Naive thymus-derived CD8-positive, alpha-beta T cell (primary cell): ENCODE measurements around the gene CRIP2. TPM values are rescaled to one million over a fixed set of nuclear protein-coding genes. Genes with fewer than 3 reads are reported as not detected.

ENCODE experiments used
- ATAC-seq, 2 donors: fragments of 150-1000 bp; cut with Tn5 transposase in 1 of 2; sonication (Bioruptor Pico), chemical (Tn5 transposase) in 1 of 2; 1 replicate in 1 of 2; 2 replicates in 1 of 2; pipeline ENCODE4 v1.10.0; 2021; ENCODE audit warnings: mild to moderate bottlenecking in 2 of 2, moderate library complexity in 2 of 2
- POLR2A ChIA-PET: fragments of 350-600 bp; sonication (Branson Sonifier 250); formaldehyde crosslinking; loops from one replicate; lab custom pipeline; 2021; ENCODE audit warnings: antibody characterized with exemption; lab: Charles Lee
- DNase-seq, 10 donors: peaks; one replicate each; pipeline versions ENCODE4 v3.0.0 to v3.0.0-alpha.2; 2020 to 2022
- H3K27ac Mint-ChIP-seq, 10 donors: one replicate each; pipeline ENCODE4 v1.8.0; 2020 to 2022; ENCODE audit warnings: mild to moderate bottlenecking in 10 of 10, mixed read lengths in 10 of 10, moderate library complexity in 4 of 10, inconsistent platforms in 1 of 10
- H3K27me3 Mint-ChIP-seq, 5 donors: one replicate each; pipeline ENCODE4 v1.8.0; 2021 to 2022; ENCODE audit warnings: mixed read lengths in 5 of 5
- H3K36me3 Mint-ChIP-seq, 3 donors: one replicate each; pipeline ENCODE4 v1.8.0; 2020 to 2022; ENCODE audit warnings: mixed read lengths in 3 of 3, mild to moderate bottlenecking in 2 of 3, inconsistent platforms in 1 of 3
- H3K4me1 Mint-ChIP-seq, 4 donors: one replicate each; pipeline ENCODE4 v1.8.0; 2021 to 2022; ENCODE audit warnings: mixed read lengths in 4 of 4
- H3K4me3 Mint-ChIP-seq, 10 donors: one replicate each; pipeline ENCODE4 v1.8.0; 2020 to 2022; ENCODE audit warnings: mild to moderate bottlenecking in 10 of 10, mixed read lengths in 10 of 10, moderate library complexity in 6 of 10, inconsistent platforms in 1 of 10
- H3K9me3 Mint-ChIP-seq, 9 donors: one replicate each; pipeline ENCODE4 v1.8.0; 2020 to 2022; ENCODE audit warnings: mixed read lengths in 9 of 9, mild to moderate bottlenecking in 3 of 9, inconsistent platforms in 1 of 9, moderate library complexity in 1 of 9
- polyA plus RNA-seq, 3 donors: library from polyadenylated mRNA; unstranded; fragments of 300-500 nt; fragmentation: Illumina TruSeq; gene quantifications; one replicate each; pipeline ENCODE4 v1.2.3, GENCODE V29; 2021
- total RNA-seq, 8 experiments: library from RNA in 2 of 8; stranded (reverse) in 2 of 8; gene quantifications; one replicate each; pipeline ENCODE4 v1.2.3 and lab custom pipeline; 2021 to 2026

The CRIP2 gene
- total and polyA plus RNA-seq, 5 experiments from 2014 or later, result 2.2 to 86.9 (median 21.1) TPM

GRCh38 chr14:105436402-105436801 lies 38.2 kb upstream of the CRIP2 start:
- no peaks in the 10 kb centered on the region for H3K9me3 Mint-ChIP-seq
- POLR2A ChIA-PET, result no interaction called here
- H3K27me3 Mint-ChIP-seq, result no peaks in the 10 kb centered on the region
- H3K36me3 Mint-ChIP-seq, result no peaks in the 10 kb centered on the region
- peaks cover 6 to 21% (median 15%) of the 10 kb centered on the region in 4 donors for H3K4me1 Mint-ChIP-seq
- DNase-seq (no peak), ATAC-seq (no peak)
- peak overlapping the region in 1 of 10 donors; percentile 48 for H3K27ac Mint-ChIP-seq
- no peak overlapping the region for H3K4me3 Mint-ChIP-seq

- H3K9me3 Mint-ChIP-seq, result no peaks in the 10 kb centered on the region
- H3K4me3 Mint-ChIP-seq, result no peak overlapping the region
- peaks cover 0 to 4% (median 3%) of the 10 kb centered on the region in 3 donors for H3K36me3 Mint-ChIP-seq
- no peak overlapping the region for H3K27ac Mint-ChIP-seq
- H3K4me1 Mint-ChIP-seq, result peaks cover 9 to 25% (median 16%) of the 10 kb centered on the region in 4 donors
- ATAC-seq, result no peak
- H3K27me3 Mint-ChIP-seq, result no peaks in the 10 kb centered on the region
- POLR2A ChIA-PET, result interaction anchor here (0.5 kb wide), 1 partner anchor 1344 kb away, joined by 3 read pairs; no protein-coding TSS in a partner anchor
- DNase-seq, result no peak
Observed at GRCh38 chr14:105436891-105437722, 37.5 kb upstream of the CRIP2 start.

GRCh38 chr14:105437723-105438500 lies 36.7 kb upstream of the CRIP2 start:
- peaks cover 9 to 26% (median 16%) of the 10 kb centered on the region in 4 donors for H3K4me1 Mint-ChIP-seq
- ATAC-seq (no peak), DNase-seq (no peak)
- no peaks in the 10 kb centered on the region for H3K9me3 Mint-ChIP-seq
- H3K27ac Mint-ChIP-seq, result no peak overlapping the region
- H3K4me3 Mint-ChIP-seq, result no peak overlapping the region
- POLR2A ChIA-PET, result no interaction called here
- H3K27me3 Mint-ChIP-seq, result no peaks in the 10 kb centered on the region
- peaks cover 0 to 4% (median 3%) of the 10 kb centered on the region in 3 donors for H3K36me3 Mint-ChIP-seq

- Mint-ChIP-seq H3K36me3 (peaks cover 0 to 4% (median 3%) of the 10 kb centered on the region in 3 donors), H3K4me3 (no peak overlapping the region), H3K27ac (no peak overlapping the region), H3K9me3 (no peaks in the 10 kb centered on the region), H3K27me3 (no peaks in the 10 kb centered on the region), H3K4me1 (peaks cover 9 to 24% (median 15%) of the 10 kb centered on the region in 4 donors)
- ATAC-seq (no peak), DNase-seq (no peak)
- POLR2A ChIA-PET, result interaction anchor here (1.5 kb wide), 1 partner anchor 28 kb away, joined by 3 read pairs; no protein-coding TSS in a partner anchor
Observed at GRCh38 chr14:105439179-105439578, 35.4 kb upstream of the CRIP2 start.

GRCh38 chr14:105439710-105440553 lies 34.7 kb upstream of the CRIP2 start:
- Mint-ChIP-seq H3K9me3 (no peaks in the 10 kb centered on the region), H3K4me1 (peaks cover 9 to 21% (median 11%) of the 10 kb centered on the region in 4 donors), H3K36me3 (peaks cover 0 to 4% (median 3%) of the 10 kb centered on the region in 3 donors), H3K27ac (peak overlapping the region in 1 of 10 donors; percentile 24), H3K4me3 (no peak overlapping the region), H3K27me3 (no peaks in the 10 kb centered on the region)
- peak in 1 of 10 donors; percentile 54 for DNase-seq
- ATAC-seq, result no peak
- POLR2A ChIA-PET, result interaction anchor here (1.5 kb wide), 1 partner anchor 29 kb away, joined by 3 read pairs; no protein-coding TSS in a partner anchor

- no peak for ATAC-seq
- no peak for DNase-seq
- H3K4me3 Mint-ChIP-seq, result no peak overlapping the region
- H3K4me1 Mint-ChIP-seq, result peaks cover 6 to 18% (median 8%) of the 10 kb centered on the region in 4 donors
- POLR2A ChIA-PET, result interaction anchor here (1.5 kb wide), 1 partner anchor 29 kb away, joined by 3 read pairs; no protein-coding TSS in a partner anchor
- H3K9me3 Mint-ChIP-seq, result no peaks in the 10 kb centered on the region
- peaks cover 0 to 4% (median 3%) of the 10 kb centered on the region in 3 donors for H3K36me3 Mint-ChIP-seq
- H3K27ac Mint-ChIP-seq, result peak overlapping the region in 1 of 10 donors; percentile 24
- no peaks in the 10 kb centered on the region for H3K27me3 Mint-ChIP-seq
Observed at GRCh38 chr14:105440554-105440900, 34.1 kb upstream of the CRIP2 start.

- POLR2A ChIA-PET, result no interaction called here
- ATAC-seq (no peak), DNase-seq (no peak)
- no peak overlapping the region for H3K4me3 Mint-ChIP-seq
- no peaks in the 10 kb centered on the region for H3K27me3 Mint-ChIP-seq
- no peaks in the 10 kb centered on the region for H3K9me3 Mint-ChIP-seq
- H3K4me1 Mint-ChIP-seq, result peaks cover 5 to 13% (median 6%) of the 10 kb centered on the region in 4 donors
- H3K27ac Mint-ChIP-seq, result no peak overlapping the region
- peaks cover 0 to 4% (median 3%) of the 10 kb centered on the region in 3 donors for H3K36me3 Mint-ChIP-seq
Observed at GRCh38 chr14:105440992-105441391, 33.6 kb upstream of the CRIP2 start.

GRCh38 chr14:105442125-105442524 lies 32.5 kb upstream of the CRIP2 start:
- no peak for ATAC-seq
- H3K27me3 Mint-ChIP-seq, result no peaks in the 10 kb centered on the region
- no peaks in the 10 kb centered on the region for H3K9me3 Mint-ChIP-seq
- peaks cover 0 to 7% (median 4%) of the 10 kb centered on the region in 4 donors for H3K4me1 Mint-ChIP-seq
- peak in 1 of 10 donors; percentile 24 for DNase-seq
- peak overlapping the region in 1 of 10 donors; percentile 36 for H3K4me3 Mint-ChIP-seq
- POLR2A ChIA-PET, result no interaction called here
- peaks cover 0 to 4% (median 3%) of the 10 kb centered on the region in 3 donors for H3K36me3 Mint-ChIP-seq
- H3K27ac Mint-ChIP-seq, result no peak overlapping the region

GRCh38 chr14:105442834-105443233 lies 31.8 kb upstream of the CRIP2 start:
- no peak overlapping the region for H3K27ac Mint-ChIP-seq
- POLR2A ChIA-PET, result no interaction called here
- ATAC-seq, result no peak
- H3K4me3 Mint-ChIP-seq, result no peak overlapping the region
- peak in 1 of 10 donors; percentile 50 for DNase-seq
- peaks cover 0 to 7% (median 4%) of the 10 kb centered on the region in 4 donors for H3K4me1 Mint-ChIP-seq
- peaks cover 0 to 4% (median 3%) of the 10 kb centered on the region in 3 donors for H3K36me3 Mint-ChIP-seq
- no peaks in the 10 kb centered on the region for H3K9me3 Mint-ChIP-seq
- H3K27me3 Mint-ChIP-seq, result no peaks in the 10 kb centered on the region

GRCh38 chr14:105444859-105445258 lies 29.8 kb upstream of the CRIP2 start:
- peak in 1 of 10 donors; percentile 49 for DNase-seq
- Mint-ChIP-seq H3K4me3 (no peak overlapping the region), H3K9me3 (no peaks in the 10 kb centered on the region), H3K27me3 (no peaks in the 10 kb centered on the region), H3K4me1 (peaks cover 0 to 5% (median 4%) of the 10 kb centered on the region in 4 donors), H3K27ac (no peak overlapping the region), H3K36me3 (peaks cover 0 to 4% (median 3%) of the 10 kb centered on the region in 3 donors)
- POLR2A ChIA-PET, result interaction anchor here (0.7 kb wide), 1 partner anchor 182 kb away, joined by 4 read pairs; no protein-coding TSS in a partner anchor
- no peak for ATAC-seq

- H3K9me3 Mint-ChIP-seq, result no peaks in the 10 kb centered on the region
- no peak for ATAC-seq
- H3K4me3 Mint-ChIP-seq, result no peak overlapping the region
- H3K4me1 Mint-ChIP-seq, result peaks cover 0 to 5% (median 4%) of the 10 kb centered on the region in 4 donors
- no peaks in the 10 kb centered on the region for H3K27me3 Mint-ChIP-seq
- H3K27ac Mint-ChIP-seq, result no peak overlapping the region
- POLR2A ChIA-PET, result interaction anchor here (1.5 kb wide), 1 partner anchor 31 kb away, joined by 6 read pairs; no protein-coding TSS in a partner anchor
- DNase-seq, result peak in 1 of 10 donors; percentile 41
- peaks cover 0 to 5% (median 3%) of the 10 kb centered on the region in 3 donors for H3K36me3 Mint-ChIP-seq
Observed at GRCh38 chr14:105445290-105445689, 29.3 kb upstream of the CRIP2 start.
